ENCODE results near the gene NAT16.
"Not testable (repeated sequence)": the region's sequence is repeated elsewhere in the genome, so short reads cannot be mapped to it uniquely, and the experiment has no call there.

NAT16 gene

DNA sequence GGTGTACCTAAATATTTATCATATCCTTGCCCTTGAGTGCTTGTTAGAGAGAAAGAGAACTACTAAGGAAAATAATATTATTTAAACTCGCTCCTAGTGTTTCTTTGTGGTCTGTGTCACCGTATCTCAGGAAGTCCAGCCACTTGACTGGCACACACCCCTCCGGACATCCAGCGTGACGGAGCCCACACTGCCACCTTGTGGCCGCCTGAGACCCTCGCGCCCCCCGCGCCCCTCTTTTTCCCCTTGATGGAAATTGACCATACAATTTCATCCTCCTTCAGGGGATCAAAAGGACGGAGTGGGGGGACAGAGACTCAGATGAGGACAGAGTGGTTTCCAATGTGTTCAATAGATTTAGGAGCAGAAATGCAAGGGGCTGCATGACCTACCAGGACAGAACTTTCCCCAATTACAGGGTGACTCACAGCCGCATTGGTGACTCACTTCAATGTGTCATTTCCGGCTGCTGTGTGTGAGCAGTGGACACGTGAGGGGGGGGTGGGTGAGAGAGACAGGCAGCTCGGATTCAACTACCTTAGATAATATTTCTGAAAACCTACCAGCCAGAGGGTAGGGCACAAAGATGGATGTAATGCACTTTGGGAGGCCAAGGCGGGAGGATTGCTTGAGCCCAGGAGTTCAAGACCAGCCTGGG is 41.8 kb downstream of the NAT16 start:
- no peaks in the 10 kb centered on the region for H3K27me3 ChIP-seq (ENCODE audit: control insufficient read depth, insufficient read depth, low read length)
- H3K9ac ChIP-seq (ENCODE audit: low read depth, low read length), result no peak overlapping the region

DNA sequence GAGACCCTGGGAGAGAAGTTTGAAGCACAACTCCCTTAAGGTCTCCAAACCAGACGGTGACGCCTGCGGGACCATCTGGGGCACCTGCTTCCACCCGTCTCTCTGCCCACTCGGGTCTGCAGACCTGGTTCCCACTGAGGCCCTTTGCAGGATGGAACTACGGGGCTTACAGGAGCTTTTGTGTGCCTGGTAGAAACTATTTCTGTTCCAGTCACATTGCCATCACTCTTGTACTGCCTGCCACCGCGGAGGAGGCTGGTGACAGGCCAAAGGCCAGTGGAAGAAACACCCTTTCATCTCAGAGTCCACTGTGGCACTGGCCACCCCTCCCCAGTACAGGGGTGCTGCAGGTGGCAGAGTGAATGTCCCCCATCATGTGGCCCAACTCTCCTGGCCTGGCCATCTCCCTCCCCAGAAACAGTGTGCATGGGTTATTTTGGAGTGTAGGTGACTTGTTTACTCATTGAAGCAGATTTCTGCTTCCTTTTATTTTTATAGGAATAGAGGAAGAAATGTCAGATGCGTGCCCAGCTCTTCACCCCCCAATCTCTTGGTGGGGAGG is 42.4 kb downstream of the NAT16 start:
- no peaks in the 10 kb centered on the region for H3K9me3 ChIP-seq (ENCODE audit: control insufficient read depth, insufficient read depth, low read length)
- peaks cover 7% of the 10 kb centered on the region for H3K4me1 ChIP-seq (ENCODE audit: control insufficient read depth, insufficient read depth, low read length)
- H3K36me3 ChIP-seq (ENCODE audit: control insufficient read depth, insufficient read depth, low read length), result peaks cover 4% of the 10 kb centered on the region
- H3K4me3 ChIP-seq (ENCODE audit: low read depth, low read length), result no peak overlapping the region
- no peak overlapping the region for H3K9ac ChIP-seq (ENCODE audit: low read depth, low read length)
- no peaks in the 10 kb centered on the region for H3K27me3 ChIP-seq (ENCODE audit: control insufficient read depth, insufficient read depth, low read length)

More for the DNA sequence above, 41.8 kb downstream of the NAT16 start:
- Histone ChIP-seq H3K9me3 (ENCODE audit: control insufficient read depth, insufficient read depth, low read length) (no peaks in the 10 kb centered on the region), H3K4me1 (ENCODE audit: control insufficient read depth, insufficient read depth, low read length) (peaks cover 7% of the 10 kb centered on the region), H3K36me3 (ENCODE audit: control insufficient read depth, insufficient read depth, low read length) (peaks cover 4% of the 10 kb centered on the region), H3K4me3 (ENCODE audit: low read depth, low read length) (peak overlapping the region; percentile 24)

DNA sequence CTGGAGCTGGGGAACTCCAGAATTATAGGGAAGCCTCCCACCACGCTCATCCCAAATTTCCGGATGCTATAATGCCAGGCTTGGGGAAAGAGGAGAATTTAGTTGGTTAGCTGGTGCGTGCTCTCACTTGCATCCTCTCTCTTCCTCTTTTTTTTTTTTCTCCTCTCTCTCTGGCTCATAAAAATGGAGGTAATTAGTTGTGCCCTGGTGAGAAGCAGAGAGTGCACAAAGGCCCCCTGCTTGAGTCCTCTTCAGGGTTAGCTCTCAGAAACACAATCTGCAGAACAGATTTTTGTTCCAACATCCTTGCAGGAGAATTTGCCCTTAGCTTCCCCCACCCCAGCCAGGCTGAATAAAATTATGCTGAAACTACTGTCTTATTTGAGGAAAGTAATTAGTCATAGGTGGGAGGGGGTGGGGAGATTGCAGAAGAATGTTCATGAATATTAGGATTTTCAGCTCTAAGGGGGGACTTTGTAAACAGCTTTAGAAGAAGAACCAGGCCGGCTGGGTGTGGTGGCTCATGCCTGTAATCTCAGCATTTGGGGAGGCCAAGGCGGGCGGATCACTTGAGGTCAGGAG is 45.6 kb downstream of the NAT16 start:
- Histone ChIP-seq H3K9ac (ENCODE audit: low read depth, low read length) (no peak overlapping the region), H3K4me3 (ENCODE audit: low read depth, low read length) (no peak overlapping the region), H3K27me3 (ENCODE audit: control insufficient read depth, insufficient read depth, low read length) (no peaks in the 10 kb centered on the region), H3K36me3 (ENCODE audit: control insufficient read depth, insufficient read depth, low read length) (peaks cover 4% of the 10 kb centered on the region), H3K4me1 (ENCODE audit: control insufficient read depth, insufficient read depth, low read length) (peaks cover 4% of the 10 kb centered on the region), H3K9me3 (ENCODE audit: control insufficient read depth, insufficient read depth, low read length) (no peaks in the 10 kb centered on the region)

DNA sequence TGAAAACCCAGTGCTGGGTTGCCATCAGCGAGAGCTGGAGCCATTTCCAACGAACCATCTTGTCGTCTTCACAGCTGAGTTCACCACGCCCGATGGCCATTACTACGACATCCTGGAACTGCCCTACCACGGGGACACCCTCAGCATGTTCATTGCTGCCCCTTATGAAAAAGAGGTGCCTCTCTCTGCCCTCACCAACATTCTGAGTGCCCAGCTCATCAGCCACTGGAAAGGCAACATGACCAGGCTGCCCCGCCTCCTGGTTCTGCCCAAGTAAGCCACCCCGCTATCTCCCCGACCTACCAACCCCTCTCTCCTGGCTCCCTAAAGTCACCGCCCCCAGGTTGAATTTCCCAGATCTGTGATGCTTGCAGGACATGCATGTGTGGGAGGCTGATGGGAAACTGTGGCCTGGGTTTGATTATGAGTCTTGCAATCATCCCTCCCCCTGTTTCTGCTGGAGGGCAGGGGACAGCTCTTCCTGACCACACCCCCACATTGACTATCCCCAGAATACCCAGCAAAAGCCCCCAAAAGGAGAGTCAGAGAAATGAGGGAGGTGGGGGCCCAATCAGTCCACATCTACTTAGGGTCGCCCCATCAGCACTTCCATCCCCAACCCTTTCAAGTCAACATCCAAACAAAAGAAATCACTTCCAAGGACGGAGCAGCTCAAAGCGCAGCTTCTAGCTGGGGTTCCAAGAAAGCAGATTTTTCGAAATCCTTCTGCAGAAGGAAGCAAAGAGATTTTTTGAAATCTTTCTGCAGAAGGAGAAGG is 46.3 kb downstream of the NAT16 start:
- Histone ChIP-seq H3K27me3 (ENCODE audit: control insufficient read depth, insufficient read depth, low read length) (no peaks in the 10 kb centered on the region), H3K4me3 (ENCODE audit: low read depth, low read length) (no peak overlapping the region), H3K9me3 (ENCODE audit: control insufficient read depth, insufficient read depth, low read length) (no peaks in the 10 kb centered on the region), H3K4me1 (ENCODE audit: control insufficient read depth, insufficient read depth, low read length) (peaks cover 4% of the 10 kb centered on the region), H3K36me3 (ENCODE audit: control insufficient read depth, insufficient read depth, low read length) (peaks cover 4% of the 10 kb centered on the region), H3K9ac (ENCODE audit: low read depth, low read length) (no peak overlapping the region)

DNA sequence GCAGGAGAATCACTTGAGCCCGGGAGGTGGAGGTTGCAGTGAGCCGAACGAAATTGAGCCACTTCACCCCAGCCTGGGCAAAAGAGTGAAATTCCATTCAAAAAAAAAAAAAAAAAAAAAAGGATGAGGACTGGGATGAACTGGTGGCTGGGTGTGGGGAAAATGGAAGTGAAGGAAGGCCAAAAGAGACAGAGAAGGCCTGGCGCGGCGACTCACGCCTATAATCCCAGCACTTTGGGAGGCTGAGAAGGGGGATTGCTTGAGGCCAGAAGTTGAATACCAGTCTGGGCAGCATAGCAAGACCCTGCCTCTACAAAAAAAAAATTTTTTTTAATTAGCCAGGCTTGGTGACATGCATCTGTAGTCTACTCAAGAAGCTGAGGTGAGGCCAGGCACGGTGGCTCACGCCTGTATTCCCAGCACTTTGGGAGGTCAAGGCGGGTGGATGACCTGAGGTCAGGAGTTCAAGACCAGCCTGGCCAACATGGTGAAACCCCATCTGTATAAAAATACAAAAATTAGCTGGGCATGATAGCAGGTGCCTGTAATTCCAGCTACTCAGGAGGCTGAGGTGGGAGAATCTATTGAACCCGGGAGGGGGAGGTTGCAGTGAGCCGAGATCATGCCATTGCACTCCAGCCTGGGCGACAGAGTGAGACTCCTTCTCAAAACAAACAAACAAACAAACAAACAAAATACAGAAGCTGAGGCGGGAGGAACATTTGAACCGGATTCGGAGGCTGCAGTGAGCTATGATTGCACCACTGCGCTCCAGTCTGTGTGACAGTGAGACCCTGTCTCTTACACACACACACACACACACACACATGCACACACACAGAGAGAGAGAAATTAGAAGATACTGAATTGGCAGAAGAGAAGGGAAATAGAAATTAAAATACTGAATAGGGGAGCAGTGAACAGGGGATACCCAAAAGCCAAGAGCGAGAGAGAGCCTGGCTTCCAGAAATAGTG is 47.2 kb downstream of the NAT16 start:
- H3K4me3 ChIP-seq (ENCODE audit: low read depth, low read length); H3K36me3 ChIP-seq (ENCODE audit: control insufficient read depth, insufficient read depth, low read length); H3K9me3 ChIP-seq (ENCODE audit: control insufficient read depth, insufficient read depth, low read length); H3K9ac ChIP-seq (ENCODE audit: low read depth, low read length); H3K27me3 ChIP-seq (ENCODE audit: control insufficient read depth, insufficient read depth, low read length); H3K4me1 ChIP-seq (ENCODE audit: control insufficient read depth, insufficient read depth, low read length): not testable (repeated sequence)

DNA sequence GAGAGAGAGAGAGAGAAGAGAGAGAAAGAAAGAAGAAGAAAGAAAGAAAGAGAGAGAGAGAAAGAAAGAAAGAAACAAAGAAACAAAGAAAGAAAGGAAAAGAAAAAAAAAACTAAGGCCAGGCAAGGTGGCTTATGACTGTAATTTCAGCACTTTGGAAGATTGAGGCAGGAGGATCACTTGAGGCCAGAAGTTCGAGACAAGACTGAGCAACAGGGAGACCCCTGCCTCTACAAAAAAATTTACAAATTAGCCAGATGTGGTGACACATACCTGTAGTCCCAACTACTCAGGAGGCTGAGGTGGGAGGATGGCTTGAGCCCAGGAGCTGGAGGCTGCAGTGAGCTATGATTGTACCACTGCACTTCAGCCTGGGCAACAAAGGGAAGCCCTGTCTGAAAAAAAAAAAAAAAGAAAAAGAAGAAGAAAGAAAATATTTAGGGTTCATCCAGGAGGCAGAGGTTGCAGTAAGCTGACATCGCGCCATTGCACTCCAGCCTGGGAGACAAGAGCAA is 50.4 kb downstream of the NAT16 start:
- Histone ChIP-seq H3K4me1 (ENCODE audit: control insufficient read depth, insufficient read depth, low read length) (peaks cover 15% of the 10 kb centered on the region), H3K27me3 (ENCODE audit: control insufficient read depth, insufficient read depth, low read length) (no peaks in the 10 kb centered on the region), H3K4me3 (ENCODE audit: low read depth, low read length) (no peak overlapping the region), H3K9ac (ENCODE audit: low read depth, low read length) (no peak overlapping the region), H3K9me3 (ENCODE audit: control insufficient read depth, insufficient read depth, low read length) (no peaks in the 10 kb centered on the region), H3K36me3 (ENCODE audit: control insufficient read depth, insufficient read depth, low read length) (no peaks in the 10 kb centered on the region)

DNA sequence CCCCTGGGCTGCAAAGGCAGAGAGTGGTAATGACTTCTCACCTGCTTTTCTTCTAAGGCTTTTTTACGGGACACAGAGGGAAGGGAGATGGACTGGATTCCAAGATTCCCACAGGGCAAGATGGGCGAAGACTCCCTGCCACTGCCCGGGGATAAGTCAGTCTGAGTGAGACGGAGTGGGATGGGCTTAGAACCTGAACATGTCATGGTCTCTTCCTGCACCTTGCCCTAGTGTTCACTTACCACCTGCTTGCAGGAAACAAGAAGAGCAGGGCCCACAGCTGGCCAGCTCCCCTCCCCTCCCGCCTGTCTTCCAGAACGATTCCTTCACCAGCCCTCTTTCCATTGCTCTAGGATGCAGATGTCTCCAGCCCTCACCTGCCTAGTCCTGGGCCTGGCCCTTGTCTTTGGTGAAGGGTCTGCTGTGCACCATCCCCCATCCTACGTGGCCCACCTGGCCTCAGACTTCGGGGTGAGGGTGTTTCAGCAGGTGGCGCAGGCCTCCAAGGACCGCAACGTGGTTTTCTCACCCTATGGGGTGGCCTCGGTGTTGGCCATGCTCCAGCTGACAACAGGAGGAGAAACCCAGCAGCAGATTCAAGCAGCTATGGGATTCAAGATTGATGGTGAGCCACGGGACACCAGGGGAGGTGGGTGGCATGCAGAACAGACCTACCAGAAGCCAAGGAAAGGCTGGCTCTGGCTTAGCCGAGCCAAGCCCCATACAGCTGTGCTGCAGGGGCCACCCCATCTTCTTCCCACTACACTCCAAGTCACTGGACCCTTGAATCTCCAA is 51.9 kb downstream of the NAT16 start:
- peaks cover 11% of the 10 kb centered on the region for H3K4me1 ChIP-seq (ENCODE audit: control insufficient read depth, insufficient read depth, low read length)
- no peaks in the 10 kb centered on the region for H3K36me3 ChIP-seq (ENCODE audit: control insufficient read depth, insufficient read depth, low read length)
- H3K9me3 ChIP-seq (ENCODE audit: control insufficient read depth, insufficient read depth, low read length), result no peaks in the 10 kb centered on the region
- no peaks in the 10 kb centered on the region for H3K27me3 ChIP-seq (ENCODE audit: control insufficient read depth, insufficient read depth, low read length)
- H3K4me3 ChIP-seq (ENCODE audit: low read depth, low read length), result no peak overlapping the region
- no peak overlapping the region for H3K9ac ChIP-seq (ENCODE audit: low read depth, low read length)

DNA sequence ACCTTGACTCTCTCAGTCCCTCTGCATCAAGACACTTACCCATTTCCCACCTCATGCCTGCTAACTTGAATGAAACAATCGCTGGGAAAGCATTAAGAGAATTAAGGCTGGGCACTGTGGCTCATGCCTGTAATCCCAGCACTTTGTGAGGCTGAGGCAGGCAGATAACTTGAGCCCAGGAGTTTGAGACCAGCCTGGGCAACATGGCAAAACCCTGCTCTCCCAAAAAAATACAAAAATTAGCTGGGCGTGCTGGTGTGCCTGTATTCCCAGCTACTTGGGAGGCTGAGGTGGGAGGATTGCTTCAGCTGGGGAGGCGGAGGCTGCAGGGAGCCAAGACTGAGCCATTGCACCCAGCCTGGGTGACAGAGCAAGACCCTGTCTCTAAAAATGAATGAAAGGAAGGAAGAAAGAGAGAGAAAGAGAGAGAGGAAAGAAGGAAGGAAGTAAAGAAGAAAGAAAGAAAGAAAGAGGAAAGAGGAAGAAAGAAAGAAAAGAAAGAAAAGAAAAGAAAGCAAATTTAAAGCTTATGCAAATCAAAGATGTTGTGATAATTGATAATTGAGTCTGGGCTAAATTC is 52.5 kb downstream of the NAT16 start:
- peaks cover 11% of the 10 kb centered on the region for H3K4me1 ChIP-seq (ENCODE audit: control insufficient read depth, insufficient read depth, low read length)
- H3K4me3 ChIP-seq (ENCODE audit: low read depth, low read length), result peak overlapping the region; percentile 27
- H3K9ac ChIP-seq (ENCODE audit: low read depth, low read length), result peak overlapping the region; percentile 37

DNA sequence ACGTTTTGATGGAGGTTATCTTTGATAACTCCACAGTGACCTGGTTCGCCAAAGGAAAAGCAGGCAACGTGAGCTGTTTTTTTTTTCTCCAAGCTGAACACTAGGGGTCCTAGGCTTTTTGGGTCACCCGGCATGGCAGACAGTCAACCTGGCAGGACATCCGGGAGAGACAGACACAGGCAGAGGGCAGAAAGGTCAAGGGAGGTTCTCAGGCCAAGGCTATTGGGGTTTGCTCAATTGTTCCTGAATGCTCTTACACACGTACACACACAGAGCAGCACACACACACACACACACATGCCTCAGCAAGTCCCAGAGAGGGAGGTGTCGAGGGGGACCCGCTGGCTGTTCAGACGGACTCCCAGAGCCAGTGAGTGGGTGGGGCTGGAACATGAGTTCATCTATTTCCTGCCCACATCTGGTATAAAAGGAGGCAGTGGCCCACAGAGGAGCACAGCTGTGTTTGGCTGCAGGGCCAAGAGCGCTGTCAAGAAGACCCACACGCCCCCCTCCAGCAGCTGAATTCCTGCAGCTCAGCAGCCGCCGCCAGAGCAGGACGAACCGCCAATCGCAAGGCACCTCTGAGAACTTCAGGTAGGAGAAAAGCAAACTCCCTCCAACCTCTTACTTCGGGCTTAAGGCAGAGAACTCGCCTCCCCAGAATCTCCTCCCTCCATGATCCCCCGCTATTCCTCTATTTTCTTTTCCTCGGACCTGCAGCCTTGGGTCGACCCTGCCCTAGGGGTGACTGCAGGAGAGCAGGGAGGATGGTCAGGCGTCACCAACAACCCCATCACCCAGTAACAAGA is 53.2 kb downstream of the NAT16 start, which contains the start of gene SERPINE1:
TSS of gene SERPINE1 (plus strand) at position 454 of the 809 bp plus-strand sequence. CDS start 1,290 bp downstream, outside the sequence.
- Histone ChIP-seq H3K9ac (ENCODE audit: low read depth, low read length) (peak within 1 kb of the TSS; percentile 37), H3K36me3 (ENCODE audit: control insufficient read depth, insufficient read depth, low read length) (no peaks in the 10 kb centered on the region), H3K4me3 (ENCODE audit: low read depth, low read length) (peak within 1 kb of the TSS; percentile 27), H3K9me3 (ENCODE audit: control insufficient read depth, insufficient read depth, low read length) (no peaks in the 10 kb centered on the region), H3K27me3 (ENCODE audit: control insufficient read depth, insufficient read depth, low read length) (no peaks in the 10 kb centered on the region), H3K4me1 (ENCODE audit: control insufficient read depth, insufficient read depth, low read length) (peaks cover 13% of the 10 kb centered on the region)

More for the DNA sequence above, 52.5 kb downstream of the NAT16 start:
- H3K27me3 ChIP-seq (ENCODE audit: control insufficient read depth, insufficient read depth, low read length), result no peaks in the 10 kb centered on the region
- no peaks in the 10 kb centered on the region for H3K9me3 ChIP-seq (ENCODE audit: control insufficient read depth, insufficient read depth, low read length)
- no peaks in the 10 kb centered on the region for H3K36me3 ChIP-seq (ENCODE audit: control insufficient read depth, insufficient read depth, low read length)

Data from iPS-15b (cell line).